Measurements from ENCODE around the gene CRACR2A.

CRACR2A gene

DNA sequence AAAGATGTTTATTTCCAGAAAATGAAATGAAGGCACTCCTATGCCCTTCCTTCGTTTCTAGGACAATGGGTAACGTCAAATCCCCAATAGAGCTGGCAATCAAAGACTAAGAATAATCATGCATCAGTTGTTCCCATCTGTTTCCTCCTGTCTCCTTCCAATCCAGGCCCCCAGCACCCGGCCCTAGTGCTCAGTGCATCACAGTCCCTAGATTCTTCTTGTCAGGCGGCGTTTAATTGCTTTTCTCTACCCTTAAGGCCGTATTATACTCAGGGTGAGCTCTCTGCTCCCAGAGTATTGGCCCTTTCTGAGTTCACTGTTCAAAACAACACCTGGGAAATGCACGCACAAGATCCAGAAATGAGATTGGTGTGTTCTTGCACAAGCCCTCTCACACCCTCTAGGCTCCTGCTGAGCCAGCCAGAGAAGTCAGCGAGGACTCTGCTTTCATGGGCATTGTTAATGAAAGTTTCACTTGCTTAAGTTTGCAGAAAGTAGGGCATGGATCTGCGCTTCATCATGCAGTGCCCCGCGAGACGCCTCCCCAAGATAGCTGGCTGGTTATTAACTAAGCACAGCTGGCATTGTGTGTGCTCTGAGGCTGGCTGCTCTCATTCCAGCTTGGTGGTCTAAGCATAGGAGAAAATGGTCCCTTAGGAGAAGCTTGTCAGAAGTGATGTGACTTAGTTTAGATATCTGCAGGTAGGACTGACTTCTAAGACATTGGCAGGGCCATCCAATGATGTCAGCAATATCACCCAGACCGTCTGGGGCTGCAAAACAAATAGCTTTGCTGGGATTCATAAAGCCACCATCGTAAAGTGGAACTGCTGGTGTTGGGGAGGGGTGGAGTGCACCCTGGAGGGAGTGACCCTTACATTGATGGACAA lies 28.7 kb downstream of the CRACR2A start:
- no peak for DNase-seq
- TF ChIP-seq, protein P1, sequence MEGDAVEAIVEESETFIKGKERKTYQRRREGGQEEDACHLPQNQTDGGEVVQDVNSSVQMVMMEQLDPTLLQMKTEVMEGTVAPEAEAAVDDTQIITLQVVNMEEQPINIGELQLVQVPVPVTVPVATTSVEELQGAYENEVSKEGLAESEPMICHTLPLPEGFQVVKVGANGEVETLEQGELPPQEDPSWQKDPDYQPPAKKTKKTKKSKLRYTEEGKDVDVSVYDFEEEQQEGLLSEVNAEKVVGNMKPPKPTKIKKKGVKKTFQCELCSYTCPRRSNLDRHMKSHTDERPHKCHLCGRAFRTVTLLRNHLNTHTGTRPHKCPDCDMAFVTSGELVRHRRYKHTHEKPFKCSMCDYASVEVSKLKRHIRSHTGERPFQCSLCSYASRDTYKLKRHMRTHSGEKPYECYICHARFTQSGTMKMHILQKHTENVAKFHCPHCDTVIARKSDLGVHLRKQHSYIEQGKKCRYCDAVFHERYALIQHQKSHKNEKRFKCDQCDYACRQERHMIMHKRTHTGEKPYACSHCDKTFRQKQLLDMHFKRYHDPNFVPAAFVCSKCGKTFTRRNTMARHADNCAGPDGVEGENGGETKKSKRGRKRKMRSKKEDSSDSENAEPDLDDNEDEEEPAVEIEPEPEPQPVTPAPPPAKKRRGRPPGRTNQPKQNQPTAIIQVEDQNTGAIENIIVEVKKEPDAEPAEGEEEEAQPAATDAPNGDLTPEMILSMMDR (IDR thresholded peaks at IDR 0.05; ENCODE audit: low read depth, low read length), result no peak
- Histone ChIP-seq H3K9me3 (no peaks in the 10 kb centered on the region), H3K27me3 (peaks cover 4% of the 10 kb centered on the region; the same call in 1 of the 2 replicates), H3K4me3 (ENCODE audit: low read depth, low read length) (no peak overlapping the region), H3K4me1 (no peaks in the 10 kb centered on the region), H3K36me3 (no peaks in the 10 kb centered on the region)

DNA sequence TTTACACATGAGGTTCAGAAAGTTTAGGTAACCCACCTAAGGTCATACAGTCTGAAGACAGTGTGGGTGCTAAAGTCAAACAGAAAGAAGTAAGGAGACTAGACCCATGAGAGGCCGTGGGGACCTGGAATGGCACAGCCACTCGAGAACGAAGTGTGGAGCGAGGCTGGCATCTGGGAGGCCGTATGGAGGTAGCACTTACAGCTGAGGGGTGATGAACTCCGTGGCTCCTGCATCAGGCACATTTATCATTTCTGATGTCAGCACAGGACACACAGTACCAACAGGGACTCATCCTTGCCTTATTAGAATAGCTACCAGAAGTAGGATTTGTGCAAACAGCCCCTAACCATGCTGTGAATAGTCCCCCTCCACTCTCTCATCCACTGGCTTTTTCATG lies 30.5 kb downstream of the CRACR2A start:
- no peak for DNase-seq
- Histone ChIP-seq H3K4me1 (no peaks in the 10 kb centered on the region), H3K4me3 (ENCODE audit: low read depth, low read length) (no peak overlapping the region), H3K36me3 (no peaks in the 10 kb centered on the region), H3K9me3 (no peaks in the 10 kb centered on the region), H3K27me3 (no peaks in the 10 kb centered on the region; the same call in 1 of the 2 replicates)
- TF ChIP-seq, protein P1 (IDR thresholded peaks at IDR 0.05; ENCODE audit: low read depth, low read length), result no peak

DNA sequence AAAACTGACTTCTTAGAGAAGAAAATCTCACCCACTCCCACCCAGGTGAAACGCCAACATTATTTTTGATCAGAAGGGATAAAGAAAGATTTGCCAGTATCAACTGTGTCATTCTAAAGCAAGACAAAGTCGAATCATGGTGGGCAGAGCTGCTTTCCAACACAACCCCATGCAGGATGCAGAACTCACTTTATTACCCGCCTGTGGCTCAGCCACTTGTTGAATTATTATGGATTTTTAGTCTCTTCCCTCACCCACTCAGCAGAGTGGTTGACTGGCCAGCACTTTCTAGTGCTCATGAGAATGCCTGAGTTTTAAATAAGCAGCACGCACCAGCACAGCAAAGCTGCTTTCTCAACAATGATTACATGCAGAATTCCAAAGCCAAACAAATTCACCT lies 32.1 kb downstream of the CRACR2A start:
- no peak for DNase-seq
- no peaks in the 10 kb centered on the region for H3K4me1 ChIP-seq
- no peaks in the 10 kb centered on the region for H3K36me3 ChIP-seq
- H3K4me3 ChIP-seq (ENCODE audit: low read depth, low read length), result no peak overlapping the region
- H3K27me3 ChIP-seq, result no peaks in the 10 kb centered on the region; the same call in 1 of the 2 replicates
- TF ChIP-seq, protein P1 (IDR thresholded peaks at IDR 0.05; ENCODE audit: low read depth, low read length), result no peak
- H3K9me3 ChIP-seq, result no peaks in the 10 kb centered on the region

DNA sequence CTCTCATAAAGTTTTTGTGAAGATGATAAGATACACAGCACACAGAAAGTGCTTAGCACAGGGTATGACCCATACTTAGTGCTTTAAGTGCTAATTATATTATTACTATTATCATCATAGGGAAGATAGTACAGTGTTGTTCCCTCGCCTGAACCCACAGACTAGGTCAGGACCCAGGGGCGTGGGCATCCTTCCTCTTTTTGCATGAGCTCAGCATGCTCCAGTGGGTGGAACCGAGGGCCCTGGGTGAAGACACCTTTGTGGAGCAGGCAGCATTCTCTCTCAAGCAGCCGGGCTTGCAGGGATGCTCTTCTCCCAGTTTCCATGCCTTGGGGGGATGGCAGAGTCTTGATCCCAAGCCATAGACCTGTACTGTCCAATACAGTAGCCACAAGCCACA lies 34.8 kb downstream of the CRACR2A start:
- TF ChIP-seq, protein P1 (IDR thresholded peaks at IDR 0.05; ENCODE audit: low read depth, low read length), result no peak

DNA sequence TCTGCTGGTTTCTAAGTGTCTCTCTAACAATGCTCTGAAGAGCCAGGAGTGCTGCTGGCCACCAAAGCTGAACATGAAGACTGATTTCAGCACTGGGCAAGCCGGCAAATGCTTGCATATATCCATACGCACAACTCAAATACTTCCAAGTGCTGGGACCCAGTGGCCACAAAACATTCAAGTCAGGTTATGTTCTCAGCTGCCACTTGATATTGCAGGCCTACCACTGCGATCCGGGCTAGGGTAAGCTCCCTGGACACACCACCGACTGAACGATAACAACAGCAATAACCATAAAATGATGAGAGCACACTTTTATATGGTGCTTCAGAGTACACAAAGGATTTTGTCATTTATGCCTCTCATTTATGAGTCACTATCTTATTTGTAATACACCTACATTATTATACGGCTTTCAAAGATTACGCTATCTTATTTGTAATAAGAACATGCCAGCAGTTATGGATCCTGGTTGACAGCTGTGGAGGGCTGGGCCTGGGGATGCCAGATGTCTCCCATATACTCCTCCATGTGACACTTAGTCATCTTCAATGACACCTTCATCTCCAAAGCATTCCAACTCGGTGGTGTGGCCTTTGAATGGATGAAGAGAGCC lies 35.5 kb downstream of the CRACR2A start:
- Histone ChIP-seq H3K4me3 (ENCODE audit: low read depth, low read length) (no peak overlapping the region), H3K9me3 (no peaks in the 10 kb centered on the region), H3K36me3 (no peaks in the 10 kb centered on the region), H3K27me3 (no peaks in the 10 kb centered on the region), H3K4me1 (no peaks in the 10 kb centered on the region)
- no peak for DNase-seq
- TF ChIP-seq, protein P1 (IDR thresholded peaks at IDR 0.05; ENCODE audit: low read depth, low read length), result no peak

More for the DNA sequence above, 34.8 kb downstream of the CRACR2A start:
- DNase-seq, result no peak
- Histone ChIP-seq H3K27me3 (no peaks in the 10 kb centered on the region), H3K4me3 (ENCODE audit: low read depth, low read length) (no peak overlapping the region), H3K4me1 (no peaks in the 10 kb centered on the region), H3K36me3 (no peaks in the 10 kb centered on the region), H3K9me3 (no peaks in the 10 kb centered on the region)

DNA sequence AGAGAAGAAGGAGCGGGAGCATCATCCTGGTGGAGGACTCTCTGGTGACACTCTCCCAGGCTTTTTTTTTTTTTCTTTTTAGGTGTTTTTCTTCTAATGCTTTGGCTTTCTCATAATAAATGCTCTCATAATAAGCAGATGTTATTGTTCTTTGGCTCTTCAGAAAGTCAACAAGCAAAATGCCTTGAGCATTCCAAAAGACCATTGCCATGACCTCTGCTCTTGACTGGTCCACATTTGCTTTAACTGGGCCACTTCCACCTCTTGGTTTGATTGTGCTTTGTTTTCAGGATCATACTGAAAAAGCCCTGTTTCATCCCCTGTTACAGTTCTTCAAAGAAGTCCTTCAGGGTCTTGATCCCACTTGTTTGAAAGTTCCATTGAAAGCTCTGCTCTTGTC lies 36.9 kb downstream of the CRACR2A start:
- TF ChIP-seq, protein P1 (IDR thresholded peaks at IDR 0.05; ENCODE audit: low read depth, low read length), result no peak
- Histone ChIP-seq H3K9me3 (no peaks in the 10 kb centered on the region), H3K36me3 (no peaks in the 10 kb centered on the region), H3K4me1 (no peaks in the 10 kb centered on the region), H3K27me3 (no peaks in the 10 kb centered on the region), H3K4me3 (ENCODE audit: low read depth, low read length) (no peak overlapping the region)
- DNase-seq, result no peak

Data from BE2C (cell line).